ENCODE results near the gene STPG4. TPM values are rescaled to one million over a fixed set of nuclear protein-coding genes. Genes with fewer than 3 reads are reported as not detected.

STPG4 gene
- total RNA-seq, 1 donor from 2014 or later: not detected

DNA sequence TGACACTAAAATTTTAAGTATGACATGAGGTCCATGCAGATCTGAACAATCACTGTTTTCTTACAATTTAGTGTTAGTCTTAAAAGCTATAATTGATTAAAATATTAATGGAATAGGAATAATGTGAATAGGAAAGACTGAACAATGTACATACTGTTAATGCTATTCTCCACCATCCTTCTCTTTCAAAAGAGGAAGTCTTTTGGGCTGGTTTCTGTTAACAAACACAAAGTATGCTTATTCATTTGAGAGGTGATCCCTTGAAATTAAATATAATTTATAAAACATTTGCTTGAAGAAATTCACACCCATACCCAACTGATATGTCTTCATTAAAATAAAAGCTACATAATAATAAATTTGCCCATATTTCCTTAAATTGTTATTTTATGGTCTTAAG, 2.3 kb downstream of the STPG4 start:
- no peak overlapping the region for H3K4me3 ChIP-seq (ENCODE audit: low read depth, low read length)
- TF ChIP-seq, protein P1, sequence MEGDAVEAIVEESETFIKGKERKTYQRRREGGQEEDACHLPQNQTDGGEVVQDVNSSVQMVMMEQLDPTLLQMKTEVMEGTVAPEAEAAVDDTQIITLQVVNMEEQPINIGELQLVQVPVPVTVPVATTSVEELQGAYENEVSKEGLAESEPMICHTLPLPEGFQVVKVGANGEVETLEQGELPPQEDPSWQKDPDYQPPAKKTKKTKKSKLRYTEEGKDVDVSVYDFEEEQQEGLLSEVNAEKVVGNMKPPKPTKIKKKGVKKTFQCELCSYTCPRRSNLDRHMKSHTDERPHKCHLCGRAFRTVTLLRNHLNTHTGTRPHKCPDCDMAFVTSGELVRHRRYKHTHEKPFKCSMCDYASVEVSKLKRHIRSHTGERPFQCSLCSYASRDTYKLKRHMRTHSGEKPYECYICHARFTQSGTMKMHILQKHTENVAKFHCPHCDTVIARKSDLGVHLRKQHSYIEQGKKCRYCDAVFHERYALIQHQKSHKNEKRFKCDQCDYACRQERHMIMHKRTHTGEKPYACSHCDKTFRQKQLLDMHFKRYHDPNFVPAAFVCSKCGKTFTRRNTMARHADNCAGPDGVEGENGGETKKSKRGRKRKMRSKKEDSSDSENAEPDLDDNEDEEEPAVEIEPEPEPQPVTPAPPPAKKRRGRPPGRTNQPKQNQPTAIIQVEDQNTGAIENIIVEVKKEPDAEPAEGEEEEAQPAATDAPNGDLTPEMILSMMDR (IDR thresholded peaks at IDR 0.05; ENCODE audit: insufficient read depth, low read length, poor library complexity, severe bottlenecking): no peak
- no peaks in the 10 kb centered on the region for H3K36me3 ChIP-seq (ENCODE audit: control insufficient read depth, insufficient read depth, low read length)
- DNase-seq (ENCODE audit: low read depth): no peak
- H3K27me3 ChIP-seq (ENCODE audit: control insufficient read depth, insufficient read depth, low read length): no peaks in the 10 kb centered on the region

DNA sequence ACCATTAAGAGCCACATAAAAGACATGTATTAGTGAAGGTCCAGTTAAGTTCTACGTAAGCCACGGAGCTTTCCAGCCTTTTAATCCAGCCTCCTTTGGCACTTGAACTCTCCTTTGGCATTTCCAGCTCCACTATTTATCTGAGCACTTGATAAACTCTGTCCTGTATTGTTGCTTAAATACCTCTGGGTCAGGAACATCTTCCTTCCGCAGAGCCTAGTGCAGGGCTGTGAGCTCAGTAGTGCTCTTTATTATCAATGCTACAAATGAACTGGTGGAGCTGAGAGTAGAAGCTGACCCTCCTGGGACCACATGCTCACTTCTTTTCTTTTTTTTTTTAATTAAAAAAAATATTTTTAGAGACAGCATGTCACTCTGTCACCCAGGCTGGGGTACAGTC, 4.9 kb downstream of the STPG4 start:
- TF ChIP-seq, protein P1 (IDR thresholded peaks at IDR 0.05; ENCODE audit: insufficient read depth, low read length, poor library complexity, severe bottlenecking): no peak

DNA sequence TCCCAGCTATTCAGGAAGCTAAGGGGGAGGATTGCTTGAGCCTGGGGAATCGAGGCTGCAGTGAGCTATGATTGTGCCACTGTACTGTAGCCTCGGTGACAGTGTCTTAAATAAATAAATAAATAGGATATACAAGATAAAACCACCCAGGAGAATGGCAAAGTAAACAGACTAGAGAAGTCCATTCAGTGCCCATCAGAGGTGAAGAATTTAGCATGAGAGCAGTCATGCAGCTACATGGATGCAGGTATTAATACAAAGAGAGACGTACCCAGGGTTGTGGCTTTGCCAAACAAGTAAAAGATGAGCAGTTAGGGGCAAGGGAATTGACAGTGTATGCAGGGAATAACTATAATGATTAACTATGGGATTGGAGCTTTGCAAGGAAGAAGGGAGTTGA, 8.1 kb downstream of the STPG4 start:
- DNase-seq (ENCODE audit: low read depth): no peak
- Histone ChIP-seq H3K4me3 (ENCODE audit: low read depth, low read length) (no peak overlapping the region), H3K36me3 (ENCODE audit: control insufficient read depth, insufficient read depth, low read length) (no peaks in the 10 kb centered on the region), H3K27me3 (ENCODE audit: control insufficient read depth, insufficient read depth, low read length) (no peaks in the 10 kb centered on the region)
- TF ChIP-seq, protein P1 (IDR thresholded peaks at IDR 0.05; ENCODE audit: insufficient read depth, low read length, poor library complexity, severe bottlenecking): no peak

More for the DNA sequence above, 4.9 kb downstream of the STPG4 start:
- H3K27me3 ChIP-seq (ENCODE audit: control insufficient read depth, insufficient read depth, low read length): no peaks in the 10 kb centered on the region
- no peaks in the 10 kb centered on the region for H3K36me3 ChIP-seq (ENCODE audit: control insufficient read depth, insufficient read depth, low read length)
- DNase-seq (ENCODE audit: low read depth): no peak
- H3K4me3 ChIP-seq (ENCODE audit: low read depth, low read length): no peak overlapping the region

DNA sequence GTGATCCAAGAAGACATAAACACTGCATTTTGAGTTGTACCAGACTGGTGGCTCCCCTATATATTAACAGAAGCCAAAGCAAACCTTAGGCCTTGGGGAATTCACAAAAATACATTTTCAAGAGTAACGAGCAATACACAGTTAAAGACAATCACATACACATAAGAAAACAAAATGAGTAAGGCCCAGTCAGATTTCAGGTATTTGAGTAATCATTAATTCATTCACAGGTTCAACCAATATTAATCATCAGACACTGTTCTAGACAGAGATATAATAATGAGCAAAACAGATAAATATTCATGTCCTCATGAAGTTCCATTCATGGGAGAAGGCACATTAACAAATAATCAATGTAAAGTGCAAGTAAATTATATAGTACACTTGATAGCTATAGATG, 9.6 kb downstream of the STPG4 start:
- Histone ChIP-seq H3K27me3 (ENCODE audit: control insufficient read depth, insufficient read depth, low read length) (no peaks in the 10 kb centered on the region), H3K4me3 (ENCODE audit: low read depth, low read length) (no peak overlapping the region), H3K36me3 (ENCODE audit: control insufficient read depth, insufficient read depth, low read length) (no peaks in the 10 kb centered on the region)
- no peak for DNase-seq (ENCODE audit: low read depth)
- TF ChIP-seq, protein P1 (IDR thresholded peaks at IDR 0.05; ENCODE audit: insufficient read depth, low read length, poor library complexity, severe bottlenecking): no peak

DNA sequence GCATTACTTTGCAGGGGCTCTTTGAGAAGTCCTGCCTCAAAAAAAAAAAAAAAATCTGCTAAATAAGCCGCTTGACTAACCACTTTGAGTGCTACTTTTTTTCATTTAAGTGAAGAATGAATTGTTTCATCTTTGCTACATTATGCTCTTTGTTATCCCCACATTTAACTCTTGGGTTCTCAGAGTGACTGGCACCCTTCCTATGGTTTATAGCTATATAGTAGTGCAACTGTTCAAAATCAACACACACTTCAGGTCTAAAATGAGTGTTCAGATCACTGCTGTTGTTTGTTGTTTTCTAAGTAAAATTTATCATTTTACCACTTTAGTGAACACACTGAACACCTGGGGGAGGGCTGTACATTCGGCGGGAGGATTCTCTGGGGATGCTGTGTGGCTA, 13.6 kb downstream of the STPG4 start:
- DNase-seq (ENCODE audit: low read depth): no peak
- H3K4me3 ChIP-seq (ENCODE audit: low read depth, low read length): no peak overlapping the region
- no peaks in the 10 kb centered on the region for H3K27me3 ChIP-seq (ENCODE audit: control insufficient read depth, insufficient read depth, low read length)
- H3K36me3 ChIP-seq (ENCODE audit: control insufficient read depth, insufficient read depth, low read length): no peaks in the 10 kb centered on the region
- TF ChIP-seq, protein P1 (IDR thresholded peaks at IDR 0.05; ENCODE audit: insufficient read depth, low read length, poor library complexity, severe bottlenecking): no peak

DNA sequence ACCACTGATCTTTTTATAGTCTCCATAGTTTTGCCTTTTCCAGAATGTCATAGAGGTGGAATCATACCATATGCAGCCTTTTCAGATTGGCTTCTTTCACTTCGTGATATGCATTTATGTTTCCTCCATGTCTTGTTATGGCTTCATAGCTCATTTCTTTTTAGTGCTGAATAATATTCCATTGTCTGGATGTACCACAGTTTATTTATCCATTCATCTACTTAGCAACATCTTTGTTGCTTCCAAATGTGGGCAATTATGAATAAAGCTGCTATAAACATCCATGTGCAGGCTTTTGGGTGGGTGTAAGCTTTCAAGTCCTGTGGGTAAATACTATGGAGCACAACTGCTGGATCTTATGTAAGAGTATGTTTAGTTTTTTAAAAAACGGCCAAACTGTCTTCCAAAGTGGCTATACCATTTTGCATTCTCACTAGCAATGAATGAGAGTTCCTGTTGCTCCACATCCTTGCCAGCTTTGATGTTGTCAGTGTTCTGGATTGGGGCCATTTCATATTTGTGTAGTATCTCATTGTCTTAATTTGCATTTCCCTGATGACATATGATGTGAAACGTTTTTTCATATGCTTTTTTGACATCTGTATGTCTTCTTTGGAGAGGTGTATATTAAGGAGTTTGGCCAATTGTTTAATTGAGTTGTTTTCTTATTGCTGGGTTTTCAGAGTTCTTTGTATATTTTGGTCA, 20.6 kb downstream of the STPG4 start:
- TF ChIP-seq, protein P1 (IDR thresholded peaks at IDR 0.05; ENCODE audit: insufficient read depth, low read length, poor library complexity, severe bottlenecking): no peak
- H3K4me3 ChIP-seq (ENCODE audit: low read depth, low read length): no peak overlapping the region
- no peak for DNase-seq (ENCODE audit: low read depth)
- no peaks in the 10 kb centered on the region for H3K36me3 ChIP-seq (ENCODE audit: control insufficient read depth, insufficient read depth, low read length)
- H3K27me3 ChIP-seq (ENCODE audit: control insufficient read depth, insufficient read depth, low read length): no peaks in the 10 kb centered on the region

Measured in kidney epithelial cell (primary cell).